Suprapubic skin (tissue), 4 donors: ENCODE measurements around the gene RARS1. TPM values are rescaled to one million over a fixed set of nuclear protein-coding genes. Genes with fewer than 3 reads are reported as not detected.

ENCODE experiments used
- DNase-seq, 2 donors: peaks; one replicate each; pipeline ENCODE4 v3.0.0-alpha.2; 2019; ENCODE audit warnings: low spot score in 2 of 2
- H3K27ac ChIP-seq: fragments of 200-600 bp; sonication (generic); one replicate; pipeline ENCODE4 v1.5.1; 2019
- H3K27me3 ChIP-seq: fragments of 200-600 bp; sonication (generic); one replicate; pipeline ENCODE4 v1.5.1; 2019
- H3K36me3 ChIP-seq: fragments of 200-600 bp; sonication (generic); one replicate; pipeline ENCODE4 v1.5.1; 2019
- H3K4me1 ChIP-seq: fragments of 200-600 bp; sonication (generic); one replicate; pipeline ENCODE4 v1.5.1; 2019
- H3K4me3 ChIP-seq: fragments of 200-600 bp; sonication (generic); one replicate; pipeline ENCODE4 v1.5.1; 2019; ENCODE audit warnings: mild to moderate bottlenecking
- H3K9me3 ChIP-seq: fragments of 200-600 bp; sonication (generic); one replicate; pipeline ENCODE4 v1.5.1; 2019
- EP300 ChIP-seq: sonication (generic); formaldehyde crosslinking; IDR thresholded peaks from one replicate; pipeline ENCODE4 v1.6.1; 2017; ENCODE audit warnings: antibody characterized with exemption
- POLR2A ChIP-seq, 2 donors: fragments of 450-650 bp; IDR thresholded peaks; one replicate each; pipeline ENCODE4 v1.6.1; 2017; ENCODE audit warnings: antibody characterized with exemption in 2 of 2, mild to moderate bottlenecking in 2 of 2, moderate library complexity in 2 of 2
- POLR2AphosphoS5 ChIP-seq, 3 donors: sonication (generic); formaldehyde crosslinking; IDR thresholded peaks; one replicate each; pipeline ENCODE4 v1.6.1; 2017; ENCODE audit warnings: antibody characterized with exemption in 3 of 3
- WGBS: methylation state at CpG from one replicate; pipeline ENCODE4 v1.1.5; 2018; 5-methylcytosine and 5-hydroxymethylcytosine counted together
- total RNA-seq, 4 donors: library from RNA; depleted of rRNA; stranded (reverse); fragments of >200 nt; gene quantifications; one replicate each; pipeline ENCODE4 v1.1.0, GENCODE V29; 2016
- TF ChIP-seq, protein P1 (sequence below), 2 donors: fragments of 200-600 bp in 1 of 2; fragments of 450-650 bp in 1 of 2; sonication (generic) in 1 of 2; IDR thresholded peaks; one replicate each; pipeline ENCODE4 v1.5.1; 2016 to 2019; ENCODE audit warnings: antibody characterized with exemption in 2 of 2, mild to moderate bottlenecking in 1 of 2, moderate library complexity in 1 of 2

Gene RARS1
- total RNA-seq, 4 donors from 2014 or later: 58.6 to 129 (median 77.0) TPM

GRCh38 chr5:168528521-168529373 lies 42.5 kb downstream of the RARS1 start, which contains the start of gene FBLL1:
TSS of gene FBLL1 (plus strand) at chr5:168529305. CDS start at chr5:168529505, 200 bp downstream.
- no peak for DNase-seq
- H3K27me3 ChIP-seq: peaks cover 32% of the 10 kb centered on the region
- H3K36me3 ChIP-seq: no peaks in the 10 kb centered on the region
- 17% methylated on average over 27 of the region's 38 CpGs for WGBS
- no peaks in the 10 kb centered on the region for H3K9me3 ChIP-seq
- no peak for TF ChIP-seq POLR2A (IDR thresholded peaks at IDR 0.05)
- TF ChIP-seq EP300: no peak
- TF ChIP-seq, protein P1, sequence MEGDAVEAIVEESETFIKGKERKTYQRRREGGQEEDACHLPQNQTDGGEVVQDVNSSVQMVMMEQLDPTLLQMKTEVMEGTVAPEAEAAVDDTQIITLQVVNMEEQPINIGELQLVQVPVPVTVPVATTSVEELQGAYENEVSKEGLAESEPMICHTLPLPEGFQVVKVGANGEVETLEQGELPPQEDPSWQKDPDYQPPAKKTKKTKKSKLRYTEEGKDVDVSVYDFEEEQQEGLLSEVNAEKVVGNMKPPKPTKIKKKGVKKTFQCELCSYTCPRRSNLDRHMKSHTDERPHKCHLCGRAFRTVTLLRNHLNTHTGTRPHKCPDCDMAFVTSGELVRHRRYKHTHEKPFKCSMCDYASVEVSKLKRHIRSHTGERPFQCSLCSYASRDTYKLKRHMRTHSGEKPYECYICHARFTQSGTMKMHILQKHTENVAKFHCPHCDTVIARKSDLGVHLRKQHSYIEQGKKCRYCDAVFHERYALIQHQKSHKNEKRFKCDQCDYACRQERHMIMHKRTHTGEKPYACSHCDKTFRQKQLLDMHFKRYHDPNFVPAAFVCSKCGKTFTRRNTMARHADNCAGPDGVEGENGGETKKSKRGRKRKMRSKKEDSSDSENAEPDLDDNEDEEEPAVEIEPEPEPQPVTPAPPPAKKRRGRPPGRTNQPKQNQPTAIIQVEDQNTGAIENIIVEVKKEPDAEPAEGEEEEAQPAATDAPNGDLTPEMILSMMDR (IDR thresholded peaks at IDR 0.05): no peak
- TF ChIP-seq POLR2AphosphoS5 (IDR thresholded peaks at IDR 0.05): no peak
- peaks cover 11% of the 10 kb centered on the region for H3K4me1 ChIP-seq
- no peak within 1 kb of the TSS for H3K27ac ChIP-seq
- H3K4me3 ChIP-seq: peak within 1 kb of the TSS; percentile 53

- H3K4me1 ChIP-seq: peaks cover 11% of the 10 kb centered on the region
These were observed 43.3 kb downstream of the RARS1 start for GRCh38 chr5:168529374-168530234.

GRCh38 chr5:168530621-168531150 lies 44.4 kb downstream of the RARS1 start:
- TF ChIP-seq, protein P1 (IDR thresholded peaks at IDR 0.05): no peak
- Histone ChIP-seq H3K4me1 (peaks cover 11% of the 10 kb centered on the region), H3K4me3 (no peak overlapping the region), H3K27me3 (peaks cover 32% of the 10 kb centered on the region), H3K27ac (no peak overlapping the region), H3K36me3 (no peaks in the 10 kb centered on the region), H3K9me3 (no peaks in the 10 kb centered on the region)
- WGBS: 77% methylated on average over 4 of the region's 4 CpGs
- DNase-seq: no peak

More at GRCh38 chr5:168529374-168530234, 43.3 kb downstream of the RARS1 start:
- Histone ChIP-seq H3K4me3 (peak overlapping the region; percentile 53), H3K27me3 (peaks cover 32% of the 10 kb centered on the region), H3K36me3 (no peaks in the 10 kb centered on the region), H3K9me3 (no peaks in the 10 kb centered on the region), H3K27ac (no peak overlapping the region)
- 61% methylated on average over 22 of the region's 125 CpGs for WGBS
- DNase-seq: peak in 1 of 2 donors; percentile 58
- no peak for TF ChIP-seq POLR2A (IDR thresholded peaks at IDR 0.05)
- TF ChIP-seq, protein P1 (IDR thresholded peaks at IDR 0.05): no peak
- no peak for TF ChIP-seq POLR2AphosphoS5 (IDR thresholded peaks at IDR 0.05)
- TF ChIP-seq EP300: no peak

DNA sequence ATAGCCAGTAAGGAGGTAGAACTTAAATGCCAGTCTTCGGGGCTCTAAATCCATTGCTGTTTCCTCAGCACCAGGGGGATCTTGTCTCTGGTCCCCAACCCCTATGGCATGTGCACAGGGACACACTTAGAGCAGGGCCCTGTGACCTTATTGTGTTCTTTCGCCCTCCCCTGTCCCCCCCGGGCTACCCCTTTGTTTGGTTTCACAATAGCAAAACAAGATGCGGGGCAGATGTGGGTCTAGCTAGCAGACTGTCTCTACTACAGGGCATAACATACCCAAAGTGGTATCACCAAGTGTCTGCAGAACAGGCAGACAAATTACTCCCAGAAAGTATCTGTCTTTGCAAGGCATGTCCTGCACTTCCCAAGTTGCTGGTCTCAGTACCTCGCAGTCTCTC lies 44.9 kb downstream of the RARS1 start:
- 72% methylated on average over 5 of the region's 5 CpGs for WGBS
- TF ChIP-seq, protein P1 (IDR thresholded peaks at IDR 0.05): no peak
- TF ChIP-seq POLR2A (IDR thresholded peaks at IDR 0.05) (no peak), POLR2AphosphoS5 (IDR thresholded peaks at IDR 0.05) (no peak), EP300 (no peak)
- Histone ChIP-seq H3K4me1 (peaks cover 11% of the 10 kb centered on the region), H3K36me3 (no peaks in the 10 kb centered on the region), H3K9me3 (no peaks in the 10 kb centered on the region), H3K27ac (no peak overlapping the region), H3K4me3 (no peak overlapping the region), H3K27me3 (peaks cover 32% of the 10 kb centered on the region)
- no peak for DNase-seq
